SK-N-SH (cell line): ENCODE results near the gene PDE4DIP.
"Not testable (repeated sequence)": the region's sequence is repeated elsewhere in the genome, so short reads cannot be mapped to it uniquely, and the experiment has no call there.

Experiments used
- CTCF ChIP-seq: fragments of 200-600 bp; sonication (generic); IDR thresholded peaks from 2 replicates; pipeline ENCODE4 v1.6.1; 2017; ENCODE audit warnings: antibody characterized with exemption, mild to moderate bottlenecking, moderate library complexity
- EZH2phosphoT487 ChIP-seq: fragments of 200-600 bp; sonication (generic); IDR thresholded peaks from 2 replicates; pipeline ENCODE4 v1.6.1; 2017; ENCODE audit warnings: low read depth, mixed run types, mild to moderate bottlenecking, antibody characterized with exemption, moderate library complexity, borderline replicate concordance

GRCh38 chr1:149018577-149018976, 174.3 kb downstream of the PDE4DIP start:
- not testable (repeated sequence) for TF ChIP-seq CTCF, EZH2phosphoT487
